HFF-Myc (cell line): ENCODE results near the gene CACNA1S.

Experiments used
- DNase-seq: peaks from one replicate; pipeline ENCODE4 v3.0.0-alpha.2; 2011; ENCODE audit warnings: low read depth; ENCODE audit errors: extremely low read depth
- H3K4me3 ChIP-seq: replicated peaks from 2 replicates; pipeline ENCODE4 v1.5.1; 2011; ENCODE audit warnings: low read depth, mild to moderate bottlenecking, control low read depth, low read length
- TF ChIP-seq, protein P1 (sequence below): IDR thresholded peaks from 2 replicates; pipeline ENCODE4 v1.5.1; 2012; ENCODE audit warnings: mild to moderate bottlenecking, low read depth, low read length, control low read depth; ENCODE audit errors: missing control alignments

CACNA1S gene

DNA sequence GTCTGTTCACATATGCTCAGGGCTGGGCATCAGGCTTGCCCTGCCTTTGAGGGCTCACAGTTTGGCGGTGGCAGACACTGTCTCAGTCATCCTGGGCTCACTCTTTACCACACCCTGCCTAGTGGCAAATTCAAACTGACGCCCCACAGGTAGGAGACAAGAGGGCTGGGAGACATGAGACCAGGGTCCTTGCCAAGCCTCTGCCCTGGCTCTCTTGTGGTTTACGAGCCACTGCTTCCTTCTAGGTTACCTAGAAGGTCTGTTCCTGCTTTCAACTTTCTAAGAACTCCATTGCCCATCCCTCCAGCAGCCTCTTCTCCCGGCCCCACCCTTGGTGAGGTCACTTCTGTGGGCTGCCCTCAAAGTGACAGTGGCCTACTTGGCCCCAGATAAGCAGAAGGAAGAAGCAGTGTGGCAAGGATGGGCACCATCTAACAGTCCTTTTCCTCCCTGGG is 99.2 kb downstream of the CACNA1S start:
- no peak for DNase-seq
- TF ChIP-seq, protein P1, sequence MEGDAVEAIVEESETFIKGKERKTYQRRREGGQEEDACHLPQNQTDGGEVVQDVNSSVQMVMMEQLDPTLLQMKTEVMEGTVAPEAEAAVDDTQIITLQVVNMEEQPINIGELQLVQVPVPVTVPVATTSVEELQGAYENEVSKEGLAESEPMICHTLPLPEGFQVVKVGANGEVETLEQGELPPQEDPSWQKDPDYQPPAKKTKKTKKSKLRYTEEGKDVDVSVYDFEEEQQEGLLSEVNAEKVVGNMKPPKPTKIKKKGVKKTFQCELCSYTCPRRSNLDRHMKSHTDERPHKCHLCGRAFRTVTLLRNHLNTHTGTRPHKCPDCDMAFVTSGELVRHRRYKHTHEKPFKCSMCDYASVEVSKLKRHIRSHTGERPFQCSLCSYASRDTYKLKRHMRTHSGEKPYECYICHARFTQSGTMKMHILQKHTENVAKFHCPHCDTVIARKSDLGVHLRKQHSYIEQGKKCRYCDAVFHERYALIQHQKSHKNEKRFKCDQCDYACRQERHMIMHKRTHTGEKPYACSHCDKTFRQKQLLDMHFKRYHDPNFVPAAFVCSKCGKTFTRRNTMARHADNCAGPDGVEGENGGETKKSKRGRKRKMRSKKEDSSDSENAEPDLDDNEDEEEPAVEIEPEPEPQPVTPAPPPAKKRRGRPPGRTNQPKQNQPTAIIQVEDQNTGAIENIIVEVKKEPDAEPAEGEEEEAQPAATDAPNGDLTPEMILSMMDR, result no peak
- H3K4me3 ChIP-seq, result no peak overlapping the region

- TF ChIP-seq, protein P1, result no peak
- no peak overlapping the region for H3K4me3 ChIP-seq
- DNase-seq, result no peak
Observed at GRCh38 chr1:201011616-201012015, 100.6 kb downstream of the CACNA1S start.

DNA sequence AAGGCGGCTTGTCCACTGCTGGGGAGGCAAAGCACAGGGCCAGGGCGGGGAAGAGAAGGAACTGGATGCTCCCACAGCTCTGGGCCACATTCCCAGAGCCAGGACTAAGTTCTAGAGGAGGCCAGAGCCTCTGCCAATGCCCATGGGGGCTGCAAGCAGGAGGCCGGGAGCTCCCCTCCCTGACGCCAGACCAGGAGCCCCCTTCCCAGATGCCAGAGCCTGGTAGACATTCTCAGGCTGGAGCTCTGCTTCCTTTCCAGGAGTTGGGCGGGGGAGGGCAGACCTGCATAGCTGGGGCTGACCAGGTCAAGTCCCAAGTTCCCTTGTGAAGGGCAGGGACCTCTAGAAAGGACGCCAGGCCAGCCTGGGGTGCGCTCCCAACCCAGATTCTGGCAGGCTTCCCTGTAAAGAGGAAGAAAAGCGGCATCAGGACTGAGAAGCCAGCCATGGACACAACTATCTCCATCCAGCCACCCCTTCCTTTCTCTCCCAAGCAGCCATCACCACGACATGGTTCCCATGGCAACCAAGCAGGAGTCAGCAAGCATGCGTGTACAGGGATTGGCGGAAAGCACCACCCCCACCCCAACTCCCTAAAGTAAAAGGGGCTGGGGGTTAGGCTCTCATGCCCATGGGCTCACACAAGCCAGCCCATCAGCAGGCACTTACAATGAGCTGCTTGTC is 102.1 kb downstream of the CACNA1S start:
- no peak overlapping the region for H3K4me3 ChIP-seq
- no peak for DNase-seq
- TF ChIP-seq, protein P1, result no peak

DNA sequence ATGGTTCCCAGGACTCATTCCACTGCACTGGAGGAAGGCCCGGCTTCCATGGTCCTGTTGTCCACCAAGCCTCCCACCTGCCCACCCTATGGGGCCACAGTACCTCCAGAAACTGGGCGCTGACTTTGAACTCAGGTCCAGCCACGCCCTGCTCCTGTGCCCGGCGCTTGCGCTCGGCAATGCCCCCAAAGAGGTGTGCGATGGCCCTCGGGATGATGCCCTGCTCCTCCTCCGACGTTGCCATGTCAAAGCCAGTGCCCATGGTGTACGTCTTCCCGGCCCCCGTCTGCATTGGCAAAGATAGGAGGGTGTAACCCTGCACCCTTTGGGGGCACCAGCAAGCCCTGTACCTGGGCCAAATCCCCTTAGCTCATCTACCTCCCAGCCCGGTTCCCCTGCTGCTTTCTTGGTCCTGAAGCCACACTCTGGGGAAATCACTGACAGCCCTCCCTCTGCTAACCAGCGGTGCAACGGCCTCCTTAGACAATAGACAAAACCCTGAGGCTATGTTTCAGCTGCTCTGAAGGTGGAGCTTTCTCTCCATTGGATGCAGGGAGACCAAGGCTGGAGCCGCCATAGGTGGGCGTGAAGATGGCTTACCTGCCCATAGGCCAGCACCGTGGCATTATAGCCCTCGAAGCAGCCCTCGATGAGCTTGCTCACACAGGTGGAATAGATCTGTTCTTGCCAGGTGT is 103.4 kb downstream of the CACNA1S start:
- DNase-seq, result no peak
- H3K4me3 ChIP-seq, result no peak overlapping the region
- TF ChIP-seq, protein P1, result no peak

- TF ChIP-seq, protein P1, result no peak
- DNase-seq, result no peak
- no peak overlapping the region for H3K4me3 ChIP-seq
Observed at GRCh38 chr1:201007481-201007880, 104.7 kb downstream of the CACNA1S start.

- no peak for DNase-seq
- no peak overlapping the region for H3K4me3 ChIP-seq
- TF ChIP-seq, protein P1, result no peak
Observed at GRCh38 chr1:201006450-201006849, 105.8 kb downstream of the CACNA1S start.

DNA sequence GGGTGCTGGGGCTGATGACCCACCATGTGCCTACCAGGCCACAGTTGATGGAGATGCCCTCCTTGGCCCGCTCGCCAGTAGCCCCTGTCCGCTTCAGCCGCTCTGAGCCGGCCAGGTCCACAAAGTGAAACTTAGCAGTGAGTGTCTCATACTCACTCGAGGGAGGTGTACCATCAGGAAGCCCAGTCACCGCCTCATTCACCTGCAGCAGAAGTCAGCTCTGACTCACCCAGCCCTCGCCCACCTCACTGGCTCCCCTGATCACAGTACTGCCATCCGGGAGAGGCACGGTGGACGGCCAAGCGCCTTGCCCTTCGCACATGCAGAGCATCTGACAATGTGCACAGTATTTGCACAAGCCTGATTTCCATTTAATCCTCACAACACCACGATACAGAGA is 107.5 kb downstream of the CACNA1S start:
- H3K4me3 ChIP-seq, result no peak overlapping the region
- TF ChIP-seq, protein P1, result no peak
- DNase-seq, result no peak
